GM19238 (cell line): ENCODE results near the gene JMJD8.

ENCODE experiments used
- DNase-seq: peaks from one replicate; pipeline ENCODE4 v3.0.0; 2011; ENCODE audit warnings: low spot score; ENCODE audit not compliant: insufficient read length

JMJD8 gene

DNA sequence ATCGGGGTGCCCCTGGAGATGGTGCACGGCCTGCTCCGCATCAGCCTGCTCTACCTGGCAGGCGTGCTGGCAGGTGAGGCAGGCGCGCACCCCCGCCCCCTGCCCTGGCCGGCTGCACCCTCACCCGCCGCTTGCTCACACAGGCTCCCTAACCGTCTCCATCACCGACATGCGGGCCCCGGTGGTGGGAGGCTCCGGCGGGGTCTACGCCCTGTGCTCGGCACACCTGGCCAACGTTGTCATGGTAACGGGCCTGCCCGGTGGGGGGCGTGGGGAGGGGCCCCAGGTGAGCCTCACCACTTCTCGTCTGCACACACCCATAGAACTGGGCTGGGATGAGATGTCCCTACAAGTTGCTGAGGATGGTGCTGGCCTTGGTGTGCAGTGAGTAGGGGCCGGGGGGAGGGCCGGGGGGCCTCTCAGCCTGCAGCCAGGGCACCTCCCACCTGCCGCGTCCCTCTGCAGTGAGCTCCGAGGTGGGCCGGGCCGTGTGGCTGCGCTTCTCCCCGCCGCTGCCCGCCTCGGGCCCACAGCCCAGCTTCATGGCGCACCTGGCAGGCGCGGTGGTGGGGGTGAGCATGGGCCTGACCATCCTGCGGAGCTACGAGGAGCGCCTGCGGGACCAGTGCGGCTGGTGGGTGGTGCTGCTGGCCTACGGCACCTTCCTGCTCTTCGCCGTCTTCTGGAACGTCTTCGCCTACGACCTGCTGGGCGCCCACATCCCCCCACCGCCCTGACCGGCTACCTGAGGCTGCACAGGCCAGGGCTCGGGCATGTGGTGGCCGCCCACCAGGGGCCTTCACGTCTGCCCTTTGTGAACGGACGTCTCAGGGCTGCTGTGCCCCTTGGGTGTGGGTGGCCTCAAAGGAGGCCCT, 6.6 kb downstream of the JMJD8 start:
- no peak for DNase-seq

DNA sequence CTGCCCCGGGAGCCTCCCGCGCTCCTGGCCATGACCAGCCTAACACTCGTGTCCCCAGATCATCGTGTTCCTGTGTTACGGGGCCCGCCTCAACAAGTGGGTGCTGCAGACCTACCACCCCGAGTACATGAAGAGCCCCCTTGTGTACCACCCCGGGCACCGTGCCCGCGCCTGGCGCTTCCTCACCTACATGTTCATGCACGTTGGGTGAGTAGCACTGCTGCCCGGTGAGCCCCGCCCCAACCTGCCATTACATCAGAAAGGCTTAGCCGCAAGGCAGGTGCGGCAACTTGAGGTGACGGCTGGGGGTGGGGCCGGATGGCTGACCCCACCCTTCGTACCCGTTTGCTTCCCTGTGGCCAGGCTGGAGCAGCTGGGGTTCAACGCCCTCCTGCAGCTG, 7.2 kb downstream of the JMJD8 start:
- DNase-seq, result no peak

DNA sequence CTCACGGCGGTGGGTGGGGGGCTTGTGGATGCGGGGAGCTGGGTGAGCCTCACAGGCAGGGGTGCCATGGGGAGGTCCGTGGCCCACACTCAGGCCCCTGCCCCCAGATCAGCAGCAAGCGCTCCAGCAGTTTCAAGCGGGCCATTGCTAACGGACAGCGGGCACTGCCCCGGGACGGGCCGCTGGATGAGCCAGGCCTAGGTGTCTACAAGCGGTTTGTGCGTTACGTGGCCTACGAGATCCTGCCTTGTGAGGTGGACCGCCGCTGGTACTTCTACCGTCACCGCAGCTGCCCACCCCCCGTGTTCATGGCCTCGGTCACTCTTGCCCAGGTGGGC, 7.6 kb downstream of the JMJD8 start:
- no peak for DNase-seq

DNA sequence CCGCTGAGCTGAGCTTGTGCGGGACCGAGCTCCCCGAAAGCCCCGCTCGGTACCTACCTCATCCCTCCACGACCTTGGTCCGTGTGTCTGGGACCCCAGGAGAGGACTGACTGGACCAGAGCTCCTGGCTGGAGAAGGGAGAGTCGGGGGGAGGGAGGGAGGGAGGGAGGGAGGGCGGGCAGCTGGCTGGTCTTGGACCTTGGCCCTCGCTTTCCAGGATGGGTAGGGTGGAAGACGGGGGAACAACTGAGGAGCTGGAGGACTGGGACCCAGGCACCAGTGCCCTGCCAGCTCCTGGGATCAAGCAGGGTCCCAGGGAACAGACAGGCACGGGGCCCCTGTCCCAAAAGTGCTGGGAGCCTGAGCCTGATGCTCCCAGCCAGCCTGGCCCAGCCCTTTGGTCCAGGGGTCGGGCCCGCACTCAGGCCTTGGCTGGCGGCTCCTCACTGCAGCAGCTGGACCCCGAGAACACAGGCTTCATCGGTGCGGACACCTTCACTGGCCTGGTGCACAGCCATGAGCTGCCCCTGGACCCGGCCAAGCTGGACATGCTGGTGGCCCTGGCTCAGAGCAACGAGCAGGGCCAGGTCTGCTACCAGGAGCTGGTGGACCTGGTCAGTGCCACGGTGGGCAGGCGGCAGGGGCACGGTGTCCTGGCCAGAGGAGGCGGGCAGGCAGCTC, 8.1 kb downstream of the JMJD8 start:
- no peak for DNase-seq

DNA sequence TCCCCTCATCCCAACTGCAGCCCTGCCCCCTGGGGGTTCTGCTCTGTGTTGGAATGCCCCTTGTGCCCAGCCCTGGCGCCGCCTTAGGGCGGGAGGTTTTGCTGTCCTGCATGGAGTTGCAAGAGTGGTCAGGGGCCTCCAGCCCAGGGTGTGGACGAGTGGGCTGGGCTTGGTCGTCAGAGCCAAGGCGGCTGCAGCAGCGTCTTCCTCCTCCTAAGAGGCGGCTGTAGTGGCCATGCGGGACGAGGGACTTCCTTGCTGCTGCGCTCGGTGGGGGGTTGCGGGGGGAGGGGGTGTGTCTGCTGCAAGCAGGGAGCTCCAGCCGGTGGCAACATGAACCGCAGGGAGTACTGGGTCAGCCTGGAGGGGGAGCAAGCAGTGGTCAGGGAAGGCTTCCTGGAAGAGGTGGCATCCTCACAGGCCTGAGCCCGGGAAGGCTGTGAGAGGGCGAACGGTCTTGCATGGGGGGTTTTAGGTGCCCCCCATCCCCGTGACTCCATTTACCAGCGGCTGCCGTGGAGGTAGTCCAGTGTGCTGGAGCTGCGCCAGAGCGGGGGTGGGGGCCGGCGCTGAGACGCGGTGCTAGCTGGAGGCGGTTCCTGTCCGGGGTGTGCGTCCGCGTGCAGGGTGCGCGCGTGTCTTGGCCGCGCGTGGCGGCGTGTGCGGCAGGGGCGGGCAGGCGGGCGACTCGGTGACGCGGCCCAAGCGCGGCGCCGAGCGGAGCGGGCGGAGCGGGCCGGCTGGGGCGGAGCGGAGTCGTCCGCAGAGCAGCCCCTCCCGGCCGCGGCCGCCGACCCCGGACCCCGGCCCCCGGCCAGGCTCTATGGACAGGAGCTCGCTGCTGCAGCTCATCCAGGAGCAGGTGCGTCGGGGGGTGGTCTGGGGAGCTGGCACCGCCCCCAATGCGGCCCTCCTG, 8.9 kb downstream of the JMJD8 start, which contains the start of gene RHBDL1:
TSS of gene RHBDL1 (plus strand) at position 704 of the 916 bp plus-strand sequence. CDS start at position 824, 120 bp downstream.
- DNase-seq, result no peak

DNA sequence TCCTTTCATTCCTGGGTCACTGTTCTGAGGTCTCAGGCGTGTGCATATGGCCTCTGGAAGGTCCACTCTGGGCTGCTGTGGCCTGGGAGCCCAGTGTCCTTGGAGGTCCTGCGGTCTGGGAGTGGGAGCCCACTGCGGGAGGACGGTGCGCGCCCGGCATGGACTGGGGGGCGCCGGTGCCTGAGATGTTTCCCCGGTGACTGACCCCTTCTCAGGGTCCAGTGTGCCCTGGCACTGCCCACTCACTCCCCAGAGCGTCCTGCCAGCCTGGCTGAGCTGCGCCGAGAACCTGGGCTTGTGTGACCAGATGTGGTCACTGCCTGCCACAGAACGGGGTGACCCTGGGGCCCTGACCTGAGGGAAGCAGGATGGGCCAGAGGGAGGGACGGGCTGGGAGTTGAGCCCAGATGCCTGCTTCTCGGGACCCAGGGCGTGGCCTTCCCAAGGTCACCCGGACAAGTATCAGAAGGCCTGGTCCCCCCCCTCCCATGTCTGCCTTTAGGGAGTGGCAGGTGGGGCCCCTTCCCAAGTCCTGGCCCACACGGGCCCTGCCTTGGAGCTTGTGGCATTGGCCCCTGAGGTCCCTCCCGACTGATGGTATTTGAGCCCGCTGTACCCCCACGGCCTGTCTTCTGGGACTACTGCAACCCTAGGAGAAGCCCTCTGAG, 9.8 kb downstream of the JMJD8 start:
- no peak for DNase-seq

DNA sequence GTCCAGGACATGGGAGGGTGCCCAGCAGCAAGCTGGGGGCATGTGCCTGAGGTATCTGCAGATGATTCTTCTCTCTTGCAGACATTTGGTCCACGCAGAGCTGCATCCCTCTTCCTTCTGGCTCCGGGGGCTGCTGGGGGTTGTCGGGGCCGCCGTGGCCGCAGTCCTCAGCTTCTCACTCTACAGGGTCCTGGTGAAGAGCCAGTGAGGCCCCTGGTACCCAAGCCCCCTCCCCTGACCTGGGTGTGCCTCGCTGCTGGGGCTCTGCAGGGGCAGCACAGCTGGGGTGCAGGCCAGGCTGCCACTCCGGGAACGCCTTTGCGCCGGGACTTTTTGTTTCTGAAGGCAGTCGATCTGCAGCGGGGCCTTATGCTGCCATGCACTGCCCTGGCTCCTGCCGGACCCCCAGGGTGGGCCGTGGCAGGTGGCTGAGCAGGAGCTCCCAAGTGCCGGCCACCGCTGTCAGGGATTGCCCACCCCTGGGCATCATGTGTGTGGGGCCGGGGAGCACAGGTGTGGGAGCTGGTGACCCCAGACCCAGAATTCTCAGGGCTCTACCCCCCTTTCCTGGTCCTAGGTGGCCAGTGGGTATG, 10.6 kb downstream of the JMJD8 start:
- DNase-seq, result no peak

DNA sequence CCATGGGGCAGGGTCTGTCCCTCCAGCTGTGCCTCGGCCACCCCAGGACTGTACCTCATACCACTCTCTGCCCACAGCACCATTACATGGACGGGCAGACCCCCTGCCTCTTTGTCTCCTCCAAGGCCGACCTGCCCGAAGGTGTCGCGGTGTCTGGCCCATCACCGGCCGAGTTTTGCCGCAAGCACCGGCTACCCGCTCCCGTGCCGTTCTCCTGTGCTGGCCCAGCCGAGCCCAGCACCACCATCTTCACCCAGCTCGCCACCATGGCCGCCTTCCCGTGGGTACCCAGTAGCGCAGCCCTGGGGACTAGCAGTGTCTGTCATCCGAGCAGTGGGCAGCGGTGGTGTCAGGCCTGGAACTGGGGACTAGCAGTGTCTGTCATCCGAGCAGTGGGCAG, 11.3 kb downstream of the JMJD8 start:
- DNase-seq, result no peak

DNA sequence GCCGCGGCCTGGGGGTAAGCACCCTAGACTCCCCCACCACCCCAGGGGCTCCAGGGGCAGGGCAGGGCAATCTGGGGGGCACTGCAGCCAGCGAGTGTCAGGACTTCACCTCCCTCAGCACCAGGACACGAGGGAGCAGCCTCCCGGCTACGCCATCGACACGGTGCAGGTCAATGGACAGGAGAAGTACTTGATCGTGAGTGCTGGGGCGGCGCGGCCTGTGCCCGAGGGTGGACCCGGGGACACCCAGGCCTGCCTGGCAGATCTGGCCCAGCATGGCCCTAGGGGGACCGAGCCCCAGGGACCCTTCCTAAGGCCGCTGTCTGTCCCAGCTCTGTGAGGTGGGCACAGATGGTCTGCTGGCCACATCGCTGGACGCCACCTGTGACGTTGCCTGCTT, 11.8 kb downstream of the JMJD8 start:
- no peak for DNase-seq

DNA sequence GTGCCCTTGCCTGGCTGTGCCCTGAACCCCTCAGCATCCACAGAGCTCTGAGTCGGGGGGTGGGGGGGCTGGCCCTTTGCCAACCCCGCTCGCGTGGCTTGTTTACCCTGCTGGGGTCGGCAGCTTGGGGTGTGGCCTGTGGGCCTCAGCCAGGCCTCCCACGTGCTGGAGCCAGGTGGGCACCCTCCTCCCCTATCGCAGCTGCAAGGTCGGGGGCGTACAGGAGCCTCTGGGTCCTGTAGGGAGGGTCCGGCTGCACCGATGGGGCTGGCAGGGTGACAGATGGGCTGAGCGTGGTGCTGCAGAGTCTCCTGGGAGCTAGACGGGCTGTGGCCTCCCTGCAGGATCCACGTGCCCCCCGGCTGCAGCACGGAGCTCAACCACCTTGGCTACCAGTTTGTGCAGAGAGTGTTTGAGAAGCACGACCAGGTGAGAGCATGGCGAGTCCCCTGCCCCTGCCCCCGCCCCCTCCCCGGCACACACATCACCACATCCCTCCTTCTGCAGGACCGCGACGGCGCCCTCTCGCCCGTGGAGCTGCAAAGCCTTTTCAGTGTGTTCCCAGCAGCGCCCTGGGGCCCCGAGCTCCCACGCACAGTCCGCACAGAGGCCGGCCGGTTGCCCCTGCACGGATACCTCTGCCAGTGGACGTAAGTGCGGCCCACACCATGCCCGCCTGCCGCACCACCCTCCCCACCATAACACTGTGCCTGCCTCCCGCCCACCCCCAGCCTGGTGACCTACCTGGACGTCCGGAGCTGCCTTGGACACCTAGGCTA, 12.6 kb downstream of the JMJD8 start:
- DNase-seq, result no peak

DNA sequence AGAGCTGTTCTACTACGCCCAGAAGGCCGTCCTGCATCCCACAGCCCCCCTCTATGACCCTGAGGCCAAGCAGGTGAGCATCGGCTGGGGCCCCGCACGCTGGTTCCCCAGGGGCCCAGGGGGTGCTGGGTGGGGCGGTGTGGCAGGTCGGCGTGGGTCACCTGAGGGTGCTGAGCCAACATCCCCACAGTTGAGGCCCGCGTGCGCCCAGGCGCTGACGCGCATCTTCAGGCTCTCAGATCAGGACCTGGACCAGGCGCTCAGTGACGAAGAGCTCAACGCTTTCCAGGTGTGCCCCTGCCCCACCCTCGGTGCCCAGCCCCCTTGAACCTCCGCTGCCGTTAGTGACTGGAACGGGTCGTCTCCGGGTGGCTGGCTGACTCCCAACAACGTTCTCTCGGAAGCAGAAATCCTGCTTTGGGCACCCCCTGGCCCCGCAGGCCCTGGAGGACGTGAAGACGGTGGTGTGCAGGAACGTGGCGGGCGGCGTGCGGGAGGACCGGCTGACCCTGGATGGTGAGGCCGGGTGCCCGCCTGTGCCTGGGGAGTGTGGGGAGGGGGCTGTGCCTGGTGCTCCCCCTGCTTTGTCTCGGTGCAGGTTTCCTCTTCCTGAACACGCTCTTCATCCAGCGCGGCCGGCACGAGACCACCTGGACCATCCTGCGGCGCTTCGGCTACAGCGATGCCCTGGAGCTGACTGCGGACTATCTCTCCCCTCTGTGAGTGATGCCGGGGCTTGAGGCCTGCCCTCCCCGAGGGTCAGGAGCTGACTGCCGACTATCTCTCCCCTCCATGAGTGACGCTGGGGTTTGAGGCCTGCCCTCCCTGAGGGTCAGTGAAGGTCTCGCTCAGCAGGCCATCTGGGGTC, 13.4 kb downstream of the JMJD8 start:
- no peak for DNase-seq

DNA sequence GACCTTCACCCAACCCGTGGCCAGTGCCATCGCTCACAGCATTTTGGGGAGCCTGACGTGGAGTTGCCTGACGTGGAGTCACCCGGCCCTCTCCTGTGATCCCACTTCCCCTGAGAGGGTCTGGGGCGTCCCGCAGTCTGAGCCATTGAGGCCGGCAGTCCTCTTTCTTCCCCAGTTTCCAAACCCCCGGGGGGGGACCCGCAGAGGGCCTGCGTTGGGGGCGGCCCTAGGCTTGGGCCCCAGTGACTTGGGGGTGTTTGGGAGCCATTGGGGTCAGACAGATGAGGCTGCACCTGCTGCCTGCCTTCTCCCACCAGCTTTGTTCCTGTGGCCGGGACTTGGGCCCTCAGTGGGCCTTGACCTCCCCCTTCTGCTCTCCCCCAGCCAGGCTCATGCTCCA, 14.5 kb downstream of the JMJD8 start:
- DNase-seq, result no peak

DNA sequence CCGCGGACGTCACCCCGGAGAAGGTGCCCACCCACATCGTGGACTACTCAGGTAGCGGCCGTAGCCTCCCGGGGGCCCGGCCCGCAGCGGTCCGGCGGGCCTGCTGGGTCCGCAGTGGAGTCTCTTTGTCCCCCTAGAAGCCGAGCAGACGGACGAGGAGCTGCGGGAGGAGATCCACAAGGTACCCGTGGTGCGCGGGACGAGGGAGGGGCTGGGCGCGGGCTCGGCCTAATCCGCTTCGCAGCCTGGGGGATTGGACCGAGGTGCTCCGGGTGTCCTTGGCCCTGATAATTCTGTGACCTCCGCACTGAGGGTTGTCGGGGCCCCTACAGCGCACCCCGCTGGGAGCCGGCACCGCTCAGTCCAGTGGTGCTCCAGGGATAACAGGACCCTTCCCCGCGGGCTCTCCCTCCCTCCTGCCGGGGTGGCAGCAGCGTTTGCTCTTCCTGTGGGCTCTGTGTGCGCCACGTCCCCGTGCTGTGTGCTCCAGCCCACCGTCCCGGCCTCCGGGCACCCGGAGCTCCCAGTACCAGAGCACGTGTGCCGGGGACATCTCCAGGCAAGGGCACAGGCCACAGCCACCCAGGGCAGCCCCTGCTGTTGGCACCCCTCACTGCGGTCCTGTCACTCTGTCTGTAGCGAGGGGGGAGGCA, 15.5 kb downstream of the JMJD8 start:
- DNase-seq, result no peak

DNA sequence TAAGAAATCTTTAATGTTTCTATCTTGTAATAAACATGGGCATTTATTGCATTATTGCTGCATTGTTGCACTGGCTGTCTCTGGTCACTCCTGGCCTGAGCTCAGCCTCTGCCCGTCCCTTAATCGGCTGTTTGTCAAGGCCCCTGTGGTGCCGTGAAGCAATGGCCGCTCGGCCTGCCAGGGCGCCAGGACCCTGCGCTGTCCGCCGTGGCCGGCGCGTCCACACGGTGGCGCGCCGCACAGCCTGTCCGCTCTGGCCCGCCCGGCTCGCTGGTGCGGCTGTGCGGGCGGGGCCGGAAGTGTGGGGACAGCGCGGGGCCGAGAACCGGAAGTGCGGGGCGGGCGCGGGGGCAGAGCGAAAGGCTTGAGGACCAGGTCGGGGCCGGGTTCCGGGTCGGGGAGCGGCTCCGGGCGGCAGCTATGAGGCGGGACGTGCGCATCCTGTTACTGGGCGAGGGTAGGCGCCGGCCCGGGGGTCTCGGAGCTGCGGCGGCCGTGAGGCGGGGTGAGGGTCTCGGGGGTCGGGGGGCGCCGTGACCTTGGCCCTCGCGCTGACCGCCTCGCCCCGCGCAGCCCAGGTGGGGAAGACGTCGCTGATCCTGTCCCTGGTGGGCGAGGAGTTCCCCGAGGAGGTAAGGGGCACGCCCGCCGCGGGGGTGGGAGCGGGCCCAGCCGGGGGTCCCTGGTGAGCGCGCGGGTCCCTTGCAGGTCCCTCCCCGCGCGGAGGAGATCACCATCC, 16.2 kb downstream of the JMJD8 start, which contains the start of gene RHOT2:
TSS of gene RHOT2 (plus strand) at position 353 of the 739 bp plus-strand sequence. CDS start at position 421, 68 bp downstream.
- peak; percentile 99 for DNase-seq

DNA sequence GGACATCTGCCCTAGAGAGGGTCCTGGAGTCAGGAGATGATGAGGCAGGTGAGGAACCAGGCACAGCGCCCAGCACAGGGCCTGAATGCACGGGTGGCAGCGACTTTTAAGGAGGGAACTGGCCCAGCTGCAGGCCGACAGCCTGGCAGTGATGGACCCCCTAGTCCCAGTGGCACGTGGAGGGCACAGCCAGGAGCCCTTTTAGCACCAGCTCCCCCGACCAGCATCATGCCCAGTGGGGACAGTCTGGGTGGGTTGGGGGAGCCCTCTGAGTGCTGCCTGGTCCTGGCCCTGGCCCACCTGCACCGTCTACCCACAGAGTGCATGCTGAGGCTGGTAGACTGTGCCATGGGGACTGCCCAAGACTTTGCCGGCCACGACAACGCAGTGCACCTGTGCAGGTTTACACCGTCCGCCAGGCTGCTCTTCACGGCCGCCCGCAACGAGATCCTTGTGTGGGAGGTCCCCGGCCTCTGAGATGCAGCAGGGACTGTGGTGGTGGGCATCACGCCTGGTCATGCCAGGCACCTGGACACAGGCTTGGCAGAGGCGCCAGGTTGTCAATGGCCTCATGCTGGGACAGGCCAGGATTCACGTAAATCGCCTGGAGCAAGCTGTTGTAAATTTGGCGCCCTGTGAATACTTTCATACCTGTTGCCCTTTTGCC, 16.9 kb downstream of the JMJD8 start:
- DNase-seq, result no peak

DNA sequence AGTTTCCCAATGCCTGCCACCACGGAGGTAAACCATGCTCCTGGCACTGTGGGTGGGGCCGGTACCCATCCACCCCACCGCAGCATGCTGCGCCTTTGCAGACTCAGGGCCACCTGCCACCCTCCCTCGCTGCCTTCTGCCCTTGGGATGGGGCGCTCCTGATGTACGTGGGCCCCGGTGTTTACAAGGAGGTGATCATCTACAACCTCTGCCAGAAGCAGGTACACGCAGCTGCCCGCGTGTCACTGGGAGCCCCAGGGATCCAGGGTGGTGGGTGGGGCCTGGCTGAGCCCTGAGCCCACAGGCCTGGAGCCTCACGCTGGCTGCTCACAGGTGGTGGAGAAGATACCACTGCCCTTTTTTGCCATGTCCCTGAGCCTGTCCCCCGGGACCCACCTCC, 17.6 kb downstream of the JMJD8 start:
- no peak for DNase-seq

DNA sequence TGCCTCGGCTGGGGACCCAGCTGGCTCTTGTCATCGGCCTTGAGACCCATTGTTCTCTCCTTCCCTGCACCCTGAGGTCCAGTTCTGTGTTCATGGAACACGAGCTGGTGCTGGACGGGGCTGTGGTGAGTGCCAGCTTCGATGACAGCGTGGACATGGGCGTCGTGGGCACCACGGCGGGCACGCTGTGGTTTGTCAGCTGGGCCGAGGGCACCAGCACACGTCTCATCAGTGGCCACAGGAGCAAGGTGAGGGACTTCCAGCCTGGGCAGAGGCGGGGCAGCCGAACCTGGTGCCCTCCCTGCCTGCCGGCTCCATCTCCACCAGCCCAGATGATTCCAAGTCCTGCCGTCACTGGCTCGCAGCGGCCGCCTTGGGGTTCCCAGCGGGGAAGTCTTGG, 21.5 kb downstream of the JMJD8 start:
- DNase-seq, result no peak
